ENCODE measurements around the gene SPSB4. TPM values are rescaled to one million over a fixed set of nuclear protein-coding genes. Genes with fewer than 3 reads are reported as not detected.

Gene SPSB4
- total RNA-seq, 2 experiments from 2014 or later: not detected

DNA sequence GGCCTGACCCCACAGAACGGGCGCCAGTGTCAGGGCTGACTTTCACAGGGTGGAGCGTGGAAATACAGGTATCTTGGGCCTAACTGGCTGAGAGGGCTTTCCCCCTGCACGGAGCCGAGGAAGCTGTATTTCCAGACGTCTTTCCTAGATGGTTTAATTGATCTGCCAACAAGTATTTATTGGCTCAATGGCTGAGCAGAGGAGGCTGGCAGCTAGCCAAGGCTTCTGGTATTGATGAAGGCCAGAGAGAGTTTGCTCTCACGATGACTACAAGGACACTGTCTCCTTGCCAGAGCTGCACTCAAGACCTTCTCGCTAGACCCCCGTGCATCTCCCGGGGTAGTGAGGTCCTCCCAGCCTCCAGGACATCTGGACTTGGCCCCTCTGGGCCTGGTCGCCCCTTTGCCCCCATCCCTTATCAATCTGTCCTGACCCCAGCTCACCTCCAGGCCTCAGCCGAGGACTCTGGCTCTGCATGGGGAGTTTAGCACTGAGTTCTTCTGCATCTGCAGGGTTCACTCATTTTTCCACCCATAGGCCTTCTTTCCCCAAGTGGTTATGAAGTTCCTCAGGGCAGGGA lies 20.6 kb downstream of the SPSB4 start:
- H3K4me3 Mint-ChIP-seq: no peak overlapping the region
- no peak overlapping the region for H3K27ac Mint-ChIP-seq
- no peaks in the 10 kb centered on the region for H3K27me3 Mint-ChIP-seq
- H3K9me3 Mint-ChIP-seq: no peaks in the 10 kb centered on the region
- POLR2A ChIA-PET: no interaction called here
- no peak for DNase-seq
- peaks cover 1% of the 10 kb centered on the region for H3K4me1 Mint-ChIP-seq
- CTCF ChIA-PET: no interaction called here
- H3K36me3 Mint-ChIP-seq (ENCODE audit: low read depth): no peaks in the 10 kb centered on the region

DNA sequence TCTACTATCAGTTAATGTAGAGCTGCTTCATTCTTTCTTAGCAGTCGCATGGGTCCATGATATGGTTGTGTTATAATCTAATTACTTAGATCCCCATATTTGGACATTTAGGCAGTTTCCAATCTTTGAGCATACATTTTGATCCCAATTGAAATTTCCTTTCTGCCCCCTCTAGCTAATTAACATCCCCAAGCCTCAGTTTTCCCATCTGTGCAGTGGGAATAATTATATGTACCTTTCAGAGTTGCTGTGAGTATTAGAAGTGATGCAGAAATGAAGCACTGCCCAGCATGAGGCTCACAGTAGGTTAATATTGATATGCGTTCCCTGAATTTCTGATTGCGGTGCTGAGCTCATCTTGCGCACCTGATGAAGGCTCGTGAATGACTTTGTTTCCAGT lies 21.8 kb downstream of the SPSB4 start:
- ChIA-PET POLR2A (no interaction called here), CTCF (no interaction called here)
- H3K4me3 Mint-ChIP-seq: no peak overlapping the region
- H3K4me1 Mint-ChIP-seq: peaks cover 5% of the 10 kb centered on the region
- no peak overlapping the region for H3K27ac Mint-ChIP-seq
- H3K9me3 Mint-ChIP-seq: no peaks in the 10 kb centered on the region
- DNase-seq: no peak
- H3K27me3 Mint-ChIP-seq: no peaks in the 10 kb centered on the region
- no peaks in the 10 kb centered on the region for H3K36me3 Mint-ChIP-seq (ENCODE audit: low read depth)

DNA sequence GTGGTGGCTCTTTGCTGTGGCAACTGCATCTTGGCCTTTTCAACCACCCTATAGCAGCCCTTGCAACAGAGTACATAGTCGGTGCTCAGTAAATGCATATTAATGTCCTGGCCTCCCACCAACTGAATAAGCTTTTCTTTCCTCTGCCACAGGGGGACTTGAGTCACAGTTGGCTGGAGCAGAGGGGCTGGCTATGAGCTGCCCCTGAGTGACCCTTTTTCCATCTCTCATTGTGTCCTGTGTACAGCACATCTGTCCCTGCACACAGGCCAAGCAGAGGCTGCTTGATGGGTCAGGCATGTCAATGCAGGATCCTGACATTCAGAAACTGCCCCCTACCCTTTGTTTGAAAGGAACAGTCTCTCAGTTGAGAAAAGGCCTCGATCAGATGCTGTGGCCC lies 22.4 kb downstream of the SPSB4 start:
- H3K4me1 Mint-ChIP-seq: peaks cover 5% of the 10 kb centered on the region
- POLR2A ChIA-PET: no interaction called here
- CTCF ChIA-PET: no interaction called here
- no peak for DNase-seq
- no peaks in the 10 kb centered on the region for H3K9me3 Mint-ChIP-seq
- H3K36me3 Mint-ChIP-seq (ENCODE audit: low read depth): no peaks in the 10 kb centered on the region
- H3K27ac Mint-ChIP-seq: no peak overlapping the region
- H3K4me3 Mint-ChIP-seq: no peak overlapping the region
- no peaks in the 10 kb centered on the region for H3K27me3 Mint-ChIP-seq

DNA sequence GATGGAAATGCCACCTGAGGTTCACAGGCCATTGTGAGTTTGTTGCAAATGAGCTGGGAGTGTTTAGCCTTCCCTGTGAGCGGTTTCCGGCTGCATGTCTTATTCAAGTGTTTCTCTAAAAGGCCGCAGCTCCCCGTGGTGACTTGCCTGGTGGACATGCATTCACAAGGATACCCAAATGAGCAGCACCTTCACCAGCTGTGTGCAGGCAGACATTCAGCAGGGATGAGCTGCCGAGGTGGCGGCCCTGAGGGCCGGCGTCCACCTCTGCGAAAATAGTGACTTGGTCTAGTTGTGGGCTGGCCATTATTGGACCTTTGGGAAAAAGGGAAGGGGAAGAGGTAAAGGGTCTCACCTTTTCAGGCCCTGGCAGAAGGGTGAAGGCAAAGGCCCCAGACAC lies 23.4 kb downstream of the SPSB4 start:
- H3K27ac Mint-ChIP-seq: no peak overlapping the region
- H3K4me1 Mint-ChIP-seq: peaks cover 5% of the 10 kb centered on the region
- H3K9me3 Mint-ChIP-seq: no peaks in the 10 kb centered on the region
- H3K36me3 Mint-ChIP-seq (ENCODE audit: low read depth): no peaks in the 10 kb centered on the region
- H3K27me3 Mint-ChIP-seq: no peaks in the 10 kb centered on the region
- ChIA-PET CTCF (interaction anchor here (0.5 to 0.6 kb wide), 2 partner anchors 10 to 102 kb away, joined by 3 read pairs; no protein-coding TSS in a partner anchor), POLR2A (no interaction called here)
- H3K4me3 Mint-ChIP-seq: no peak overlapping the region
- no peak for DNase-seq

DNA sequence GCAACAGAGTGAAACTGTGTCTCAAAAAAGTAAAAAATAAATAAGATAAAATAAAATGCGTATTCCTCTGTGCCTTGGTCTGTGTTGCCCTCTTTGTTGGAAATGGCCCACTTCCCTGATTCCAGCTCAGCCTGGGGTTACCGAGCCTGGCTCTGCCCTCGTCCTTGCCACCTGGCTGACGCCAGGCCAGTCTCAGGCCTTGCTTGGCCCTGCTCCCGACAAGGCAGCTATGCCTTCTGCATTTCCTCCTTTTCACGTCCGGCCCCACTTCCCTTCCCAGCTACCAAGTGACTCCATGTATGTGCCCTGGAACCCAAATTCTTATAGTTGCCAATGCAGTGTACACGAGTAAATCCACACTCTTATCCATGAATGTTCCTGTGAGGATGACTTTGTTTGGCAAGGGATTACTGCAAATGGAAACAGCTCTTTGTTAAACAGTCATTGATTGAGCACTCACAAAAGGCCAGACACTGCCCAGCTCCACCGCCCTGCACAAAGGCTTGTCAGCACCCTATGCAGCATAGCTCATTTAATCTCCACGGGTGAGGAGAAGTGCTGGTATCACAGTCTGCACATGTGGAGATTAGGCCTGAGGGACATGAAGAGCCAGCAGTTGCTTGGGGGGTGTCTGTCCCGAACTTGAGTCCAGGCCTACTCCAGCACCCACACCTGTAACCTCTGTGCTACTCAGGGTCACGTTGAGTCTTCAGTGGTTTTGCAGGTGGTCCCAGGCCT lies 25.1 kb downstream of the SPSB4 start:
- H3K4me3 Mint-ChIP-seq: no peak overlapping the region
- H3K36me3 Mint-ChIP-seq (ENCODE audit: low read depth): no peaks in the 10 kb centered on the region
- no peaks in the 10 kb centered on the region for H3K9me3 Mint-ChIP-seq
- no peaks in the 10 kb centered on the region for H3K27me3 Mint-ChIP-seq
- H3K27ac Mint-ChIP-seq: no peak overlapping the region
- peaks cover 5% of the 10 kb centered on the region for H3K4me1 Mint-ChIP-seq
- DNase-seq: no peak
- ChIA-PET CTCF (interaction anchor here (1.2 kb wide), 1 partner anchor 11 kb away, joined by 3 read pairs; no protein-coding TSS in a partner anchor), POLR2A (no interaction called here)

DNA sequence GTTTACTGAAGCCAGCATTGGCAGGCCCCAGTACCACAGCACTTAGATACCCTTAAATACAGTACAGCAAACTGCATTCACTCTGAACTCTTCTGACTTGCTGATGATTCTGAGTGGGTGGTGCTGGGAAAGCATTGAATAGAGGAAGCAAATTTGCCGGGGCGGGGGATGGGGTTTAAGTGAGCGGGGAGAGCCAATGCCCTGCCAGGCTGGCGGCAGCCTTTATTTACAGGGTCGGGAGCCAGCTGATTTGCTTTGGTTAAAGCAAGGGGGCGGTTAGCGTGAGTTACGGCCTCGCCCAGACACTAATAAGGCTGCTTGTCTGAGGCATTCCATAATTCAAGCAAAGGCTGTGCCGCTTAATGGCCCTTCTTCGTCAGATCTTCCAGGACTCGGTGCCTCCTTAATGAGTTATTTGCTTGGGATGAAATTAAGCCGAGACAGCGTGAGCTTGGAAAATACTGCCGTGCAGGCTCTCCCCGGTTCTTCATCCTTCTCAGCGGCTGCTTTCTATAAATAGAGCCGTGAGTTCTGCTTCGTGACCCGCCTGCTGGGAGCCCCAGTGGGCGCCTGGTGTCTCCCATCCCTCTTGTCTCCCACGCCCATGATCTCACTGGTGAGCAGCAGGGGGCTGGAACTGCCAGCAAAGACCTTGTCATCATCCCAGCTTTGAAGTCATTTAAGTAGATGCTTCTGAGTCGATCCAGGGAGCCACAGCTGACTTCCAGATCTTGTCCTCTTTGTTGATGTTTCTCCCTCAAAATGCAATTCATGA lies 25.8 kb downstream of the SPSB4 start:
- no peaks in the 10 kb centered on the region for H3K9me3 Mint-ChIP-seq
- peak; percentile 9 for DNase-seq
- H3K27ac Mint-ChIP-seq: no peak overlapping the region
- ChIA-PET POLR2A (no interaction called here), CTCF (interaction anchor here (1.0 to 1.2 kb wide), 2 partner anchors 12 to 135 kb away, joined by 3 read pairs; partner anchors contain the start of gene SLC25A36)
- no peak overlapping the region for H3K4me3 Mint-ChIP-seq
- peaks cover 5% of the 10 kb centered on the region for H3K4me1 Mint-ChIP-seq
- H3K36me3 Mint-ChIP-seq (ENCODE audit: low read depth): no peaks in the 10 kb centered on the region
- no peaks in the 10 kb centered on the region for H3K27me3 Mint-ChIP-seq

DNA sequence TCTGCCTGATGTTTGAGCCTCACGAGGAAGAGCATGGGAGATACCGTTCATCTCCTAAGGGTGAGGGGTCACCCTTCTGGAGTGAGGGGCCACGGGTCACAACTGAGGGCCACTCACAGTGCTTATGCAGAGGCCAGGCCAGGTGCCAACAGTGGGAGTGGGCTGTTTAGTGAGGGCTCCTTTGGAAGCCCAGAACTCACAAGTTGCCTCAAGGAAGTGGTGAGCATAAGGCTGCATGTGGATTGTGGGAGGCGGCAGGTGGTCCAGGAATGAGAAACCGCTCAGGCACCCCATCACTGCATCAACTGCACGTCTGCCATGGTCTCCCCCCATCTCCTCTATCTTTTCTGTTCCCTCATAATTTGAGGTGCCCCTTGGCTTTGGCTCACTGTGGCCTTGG lies 26.5 kb downstream of the SPSB4 start:
- Mint-ChIP-seq H3K27ac (no peak overlapping the region), H3K36me3 (ENCODE audit: low read depth) (no peaks in the 10 kb centered on the region), H3K4me3 (no peak overlapping the region), H3K27me3 (no peaks in the 10 kb centered on the region), H3K4me1 (peaks cover 5% of the 10 kb centered on the region), H3K9me3 (no peaks in the 10 kb centered on the region)
- no peak for DNase-seq
- CTCF ChIA-PET: interaction anchor here (1.0 kb wide), 1 partner anchor 136 kb away, joined by 3 read pairs; the partner anchor contains the start of gene SLC25A36
- POLR2A ChIA-PET: no interaction called here

DNA sequence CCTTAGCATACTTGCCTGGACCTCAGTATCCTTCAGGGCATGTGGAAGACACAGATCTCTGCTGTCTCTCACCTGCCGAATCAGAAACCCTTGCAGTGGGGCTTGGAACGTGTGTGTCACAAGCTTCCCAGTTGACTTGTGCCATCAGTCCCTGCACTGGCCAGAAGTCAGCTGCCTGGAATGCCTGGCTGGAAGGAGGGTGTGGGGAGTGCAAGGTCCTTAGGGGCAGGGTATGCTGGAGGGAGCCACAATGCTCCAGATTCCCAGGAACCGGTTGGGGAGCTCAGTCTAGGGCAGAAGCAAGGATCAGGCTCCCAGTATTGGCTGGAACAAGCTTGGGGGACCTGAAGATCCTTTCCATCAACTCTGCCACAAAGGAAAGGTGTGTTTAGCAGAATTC lies 27.1 kb downstream of the SPSB4 start:
- Mint-ChIP-seq H3K27me3 (no peaks in the 10 kb centered on the region), H3K36me3 (ENCODE audit: low read depth) (no peaks in the 10 kb centered on the region), H3K4me3 (no peak overlapping the region), H3K9me3 (no peaks in the 10 kb centered on the region), H3K4me1 (peaks cover 5% of the 10 kb centered on the region), H3K27ac (no peak overlapping the region)
- ChIA-PET POLR2A (no interaction called here), CTCF (interaction anchor here (1.0 kb wide), 1 partner anchor 137 kb away, joined by 3 read pairs; the partner anchor contains the start of gene SLC25A36)
- no peak for DNase-seq

DNA sequence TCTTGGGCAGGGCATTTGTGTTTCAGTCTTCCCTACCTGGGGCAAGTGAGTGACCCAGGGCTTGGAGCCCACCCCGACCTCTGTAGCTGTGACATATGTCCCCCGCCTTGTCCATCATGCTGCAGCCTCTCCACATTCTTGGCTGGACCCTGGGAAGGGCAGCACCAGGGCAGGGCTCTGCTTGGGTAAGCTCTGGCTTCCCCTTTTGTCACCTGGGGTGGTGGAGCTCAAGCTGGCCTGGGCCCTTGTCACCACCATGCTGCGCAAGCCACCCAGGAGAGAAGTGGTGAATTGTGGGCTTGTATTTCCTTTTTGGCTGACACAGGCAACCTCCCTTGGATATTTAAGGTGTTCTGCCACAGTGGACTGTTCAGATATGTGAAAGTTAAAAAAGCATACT lies 29.3 kb downstream of the SPSB4 start:
- CTCF ChIA-PET: interaction anchor here (1.0 kb wide), 1 partner anchor 12 kb away, joined by 3 read pairs; no protein-coding TSS in a partner anchor

DNA sequence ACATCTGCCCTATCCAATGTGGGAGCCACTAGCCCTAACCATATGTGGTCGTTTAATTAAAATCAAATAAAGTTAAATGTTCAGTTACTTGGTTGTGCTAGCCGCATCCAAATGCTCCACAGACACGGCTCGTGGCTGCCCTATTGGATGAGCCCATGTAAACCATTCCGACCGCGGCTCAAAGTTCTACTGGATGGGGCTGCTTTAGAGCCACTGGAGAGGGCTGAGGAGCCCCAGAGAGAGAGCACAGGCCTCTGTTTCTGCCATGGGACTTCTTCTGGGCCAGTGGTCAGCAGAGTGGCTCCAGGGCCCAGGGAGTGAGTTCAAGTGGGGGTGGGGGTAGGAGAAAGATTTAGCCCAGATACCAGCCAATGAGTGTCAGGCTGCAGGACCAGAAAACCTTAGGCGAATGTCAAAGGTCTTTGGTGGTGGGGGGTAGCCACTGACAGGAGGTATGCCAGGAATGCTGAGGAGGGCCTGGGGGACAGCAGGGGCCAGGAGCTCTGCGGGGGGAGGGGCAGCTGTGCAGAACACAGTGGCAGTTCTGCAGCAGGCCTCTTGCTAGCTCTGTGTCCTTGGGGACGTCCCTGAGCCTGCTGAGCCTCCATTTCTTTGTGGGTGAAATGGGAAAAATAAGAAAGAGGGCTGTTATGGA lies 30.1 kb downstream of the SPSB4 start:
- no peaks in the 10 kb centered on the region for H3K27me3 Mint-ChIP-seq
- H3K4me1 Mint-ChIP-seq: peaks cover 5% of the 10 kb centered on the region
- POLR2A ChIA-PET: no interaction called here
- H3K4me3 Mint-ChIP-seq: no peak overlapping the region
- CTCF ChIA-PET: interaction anchor here (1.0 kb wide), 1 partner anchor 11 kb away, joined by 3 read pairs; no protein-coding TSS in a partner anchor
- H3K9me3 Mint-ChIP-seq: no peaks in the 10 kb centered on the region
- H3K27ac Mint-ChIP-seq: no peak overlapping the region
- no peaks in the 10 kb centered on the region for H3K36me3 Mint-ChIP-seq (ENCODE audit: low read depth)
- DNase-seq: no peak

More for the DNA sequence above, 29.3 kb downstream of the SPSB4 start:
- POLR2A ChIA-PET: no interaction called here
- no peaks in the 10 kb centered on the region for H3K9me3 Mint-ChIP-seq
- H3K27me3 Mint-ChIP-seq: no peaks in the 10 kb centered on the region
- H3K36me3 Mint-ChIP-seq (ENCODE audit: low read depth): no peaks in the 10 kb centered on the region
- peaks cover 5% of the 10 kb centered on the region for H3K4me1 Mint-ChIP-seq
- DNase-seq: no peak
- no peak overlapping the region for H3K4me3 Mint-ChIP-seq
- H3K27ac Mint-ChIP-seq: no peak overlapping the region

DNA sequence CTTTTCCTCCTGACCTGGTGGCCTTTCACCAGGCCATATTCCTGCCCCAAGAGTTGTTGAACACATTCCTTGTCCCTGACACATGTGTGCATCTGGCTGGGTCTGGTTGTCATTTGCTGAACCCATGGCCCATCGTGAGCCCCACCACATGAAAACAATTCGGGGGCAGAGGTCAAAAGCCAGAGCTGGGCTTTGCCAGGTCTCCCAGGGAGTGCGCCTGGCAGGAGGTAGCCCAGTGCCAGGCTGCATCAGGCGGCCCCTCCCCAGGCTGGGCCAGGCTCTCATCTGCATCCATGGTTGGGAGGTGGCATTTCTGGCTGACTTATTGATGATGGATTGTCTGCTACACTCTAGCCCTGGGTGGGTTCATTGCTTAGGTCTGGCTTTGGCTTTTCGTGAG lies 30.9 kb downstream of the SPSB4 start:
- no peak overlapping the region for H3K4me3 Mint-ChIP-seq
- no peaks in the 10 kb centered on the region for H3K36me3 Mint-ChIP-seq (ENCODE audit: low read depth)
- no peaks in the 10 kb centered on the region for H3K9me3 Mint-ChIP-seq
- ChIA-PET POLR2A (no interaction called here), CTCF (no interaction called here)
- no peaks in the 10 kb centered on the region for H3K27me3 Mint-ChIP-seq
- no peak overlapping the region for H3K27ac Mint-ChIP-seq
- H3K4me1 Mint-ChIP-seq: peaks cover 3% of the 10 kb centered on the region
- no peak for DNase-seq

DNA sequence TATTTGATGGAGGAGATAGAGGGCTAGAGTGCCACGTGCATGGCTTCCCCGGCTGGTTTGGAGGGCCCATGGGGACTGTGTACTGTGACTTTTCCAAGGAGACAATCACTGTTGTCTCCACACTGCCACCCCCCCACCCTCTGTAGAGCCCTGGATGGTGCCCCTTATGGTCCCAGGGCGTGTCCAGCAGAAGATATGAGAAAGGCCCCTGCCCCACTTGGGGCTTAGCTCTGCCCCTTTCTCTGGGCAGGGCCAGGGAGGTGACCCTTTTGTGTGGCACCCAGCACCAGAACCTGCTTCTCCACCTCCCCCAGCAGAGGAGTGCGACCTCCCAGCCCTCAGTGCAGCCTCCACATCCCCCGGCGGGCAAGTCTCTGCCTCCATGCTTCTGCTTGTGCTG lies 32.1 kb downstream of the SPSB4 start:
- CTCF ChIA-PET: no interaction called here
- no peaks in the 10 kb centered on the region for H3K27me3 Mint-ChIP-seq
- no peak overlapping the region for H3K4me3 Mint-ChIP-seq

More for the DNA sequence above, 32.1 kb downstream of the SPSB4 start:
- H3K27ac Mint-ChIP-seq: no peak overlapping the region
- H3K36me3 Mint-ChIP-seq (ENCODE audit: low read depth): no peaks in the 10 kb centered on the region
- H3K9me3 Mint-ChIP-seq: no peaks in the 10 kb centered on the region
- no peak for DNase-seq
- POLR2A ChIA-PET: no interaction called here
- H3K4me1 Mint-ChIP-seq: no peaks in the 10 kb centered on the region
